Epithelial cell of proximal tubule (primary cell): ENCODE measurements around the gene PLXNA1. TPM values are rescaled to one million over a fixed set of nuclear protein-coding genes. Genes with fewer than 3 reads are reported as not detected.

Experiments used
- DNase-seq: peaks from one replicate; pipeline ENCODE4 v3.0.0-alpha.2; 2011; ENCODE audit warnings: low read depth
- H3K4me3 ChIP-seq: 2 replicates; pipeline ENCODE4 v1.5.1; 2011; ENCODE audit warnings: low read depth, mild to moderate bottlenecking, low read length
- total RNA-seq: library from RNA; depleted of rRNA; stranded (reverse); fragments of >200 nt; gene quantifications from 2 replicates; pipeline ENCODE4 v1.2.3, GENCODE V29; 2015
- TF ChIP-seq, protein P1 (sequence below): conservative IDR thresholded peaks from 2 replicates; pipeline ENCODE4 v1.5.1; 2012; ENCODE audit warnings: low read depth, mild to moderate bottlenecking, low read length

PLXNA1 gene
- total RNA-seq, 1 donor from 2014 or later: 35.5 TPM

DNA sequence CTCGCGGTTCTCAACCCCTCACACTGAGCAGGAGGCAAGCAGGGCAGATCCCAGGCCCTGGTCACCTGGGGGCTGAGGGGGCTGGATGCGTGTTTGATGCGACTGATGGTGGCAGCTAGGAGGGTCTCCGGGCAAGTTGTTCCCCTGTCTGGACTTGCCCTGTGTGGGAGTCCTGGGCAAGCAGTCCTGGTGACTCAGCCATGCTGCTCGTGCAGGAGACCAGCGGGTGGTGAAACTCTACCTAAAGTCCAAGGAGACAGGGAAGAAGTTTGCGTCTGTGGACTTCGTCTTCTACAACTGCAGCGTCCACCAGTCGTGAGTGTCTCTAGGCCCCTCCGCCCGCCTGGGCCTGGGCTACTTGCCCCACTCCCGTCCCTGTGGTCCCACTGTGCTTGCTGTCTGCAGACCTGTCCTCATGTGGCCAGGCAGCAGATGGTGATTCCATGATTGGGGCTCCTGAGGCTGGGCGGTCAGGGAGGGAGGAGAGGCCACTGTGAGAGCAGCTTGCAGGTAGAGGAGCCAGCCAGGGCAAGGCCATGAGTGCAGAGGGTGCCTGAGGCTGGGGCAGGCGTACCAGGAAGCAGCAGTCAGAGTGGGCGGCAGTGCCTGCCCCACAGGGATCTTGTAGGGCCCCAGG lies 23.1 kb downstream of the PLXNA1 start:
- DNase-seq: no peak
- TF ChIP-seq, protein P1, sequence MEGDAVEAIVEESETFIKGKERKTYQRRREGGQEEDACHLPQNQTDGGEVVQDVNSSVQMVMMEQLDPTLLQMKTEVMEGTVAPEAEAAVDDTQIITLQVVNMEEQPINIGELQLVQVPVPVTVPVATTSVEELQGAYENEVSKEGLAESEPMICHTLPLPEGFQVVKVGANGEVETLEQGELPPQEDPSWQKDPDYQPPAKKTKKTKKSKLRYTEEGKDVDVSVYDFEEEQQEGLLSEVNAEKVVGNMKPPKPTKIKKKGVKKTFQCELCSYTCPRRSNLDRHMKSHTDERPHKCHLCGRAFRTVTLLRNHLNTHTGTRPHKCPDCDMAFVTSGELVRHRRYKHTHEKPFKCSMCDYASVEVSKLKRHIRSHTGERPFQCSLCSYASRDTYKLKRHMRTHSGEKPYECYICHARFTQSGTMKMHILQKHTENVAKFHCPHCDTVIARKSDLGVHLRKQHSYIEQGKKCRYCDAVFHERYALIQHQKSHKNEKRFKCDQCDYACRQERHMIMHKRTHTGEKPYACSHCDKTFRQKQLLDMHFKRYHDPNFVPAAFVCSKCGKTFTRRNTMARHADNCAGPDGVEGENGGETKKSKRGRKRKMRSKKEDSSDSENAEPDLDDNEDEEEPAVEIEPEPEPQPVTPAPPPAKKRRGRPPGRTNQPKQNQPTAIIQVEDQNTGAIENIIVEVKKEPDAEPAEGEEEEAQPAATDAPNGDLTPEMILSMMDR: no peak
- H3K4me3 ChIP-seq: no peak overlapping the region

DNA sequence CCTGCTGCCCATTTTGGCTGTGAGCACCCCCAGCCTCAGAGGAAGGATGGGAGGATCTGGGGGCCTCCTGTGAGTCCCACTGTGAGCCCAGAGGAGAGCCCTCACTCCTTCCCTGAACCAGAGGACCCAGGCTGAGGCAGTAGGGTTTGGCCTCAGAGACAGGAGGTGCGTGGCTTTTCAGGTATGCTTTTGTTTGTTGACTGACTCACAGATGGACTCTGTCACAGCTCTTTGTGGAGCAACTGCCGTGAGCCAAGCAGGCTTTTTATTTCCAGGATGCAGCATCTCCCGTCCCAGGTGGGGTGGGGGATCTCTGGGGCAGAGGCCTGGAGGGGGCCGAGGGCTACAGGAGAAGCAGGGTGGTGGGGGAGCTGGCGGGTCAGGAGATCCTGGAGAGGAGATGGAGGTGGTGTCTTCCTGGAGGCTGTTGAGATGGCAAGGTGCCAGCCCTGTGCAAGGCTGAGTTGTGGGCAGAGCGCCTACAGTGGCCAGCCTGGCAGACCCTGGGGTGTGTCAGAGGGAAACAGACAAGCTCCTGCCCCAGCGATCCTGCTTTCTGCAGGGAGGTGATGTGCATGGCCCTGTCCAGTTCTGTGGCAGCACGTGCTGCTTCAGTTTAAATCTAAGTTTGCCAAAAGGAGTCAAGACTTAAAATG lies 24.0 kb downstream of the PLXNA1 start:
- DNase-seq: no peak
- no peak overlapping the region for H3K4me3 ChIP-seq
- TF ChIP-seq, protein P1: no peak

DNA sequence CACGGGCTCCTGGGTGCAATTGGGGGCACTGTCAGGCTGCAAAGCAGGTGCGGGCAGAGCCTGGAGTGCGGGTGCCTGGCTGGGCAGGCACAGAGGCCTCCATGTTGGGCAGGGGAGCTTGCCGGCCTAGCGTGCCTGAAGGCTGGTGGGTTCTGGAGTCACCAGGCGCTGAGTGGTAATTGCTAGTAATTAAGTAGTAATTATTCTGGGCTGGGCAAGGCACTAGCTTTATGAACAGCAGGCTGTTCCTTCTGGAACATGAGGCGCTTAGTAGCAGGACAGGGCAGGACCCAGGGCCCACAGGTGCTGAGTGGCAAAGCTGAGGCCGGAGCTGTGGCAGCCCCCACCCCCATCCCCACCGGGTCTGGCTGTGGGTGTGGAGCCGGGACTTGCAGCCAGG lies 25.3 kb downstream of the PLXNA1 start:
- DNase-seq: no peak
- TF ChIP-seq, protein P1: no peak
- no peak overlapping the region for H3K4me3 ChIP-seq

DNA sequence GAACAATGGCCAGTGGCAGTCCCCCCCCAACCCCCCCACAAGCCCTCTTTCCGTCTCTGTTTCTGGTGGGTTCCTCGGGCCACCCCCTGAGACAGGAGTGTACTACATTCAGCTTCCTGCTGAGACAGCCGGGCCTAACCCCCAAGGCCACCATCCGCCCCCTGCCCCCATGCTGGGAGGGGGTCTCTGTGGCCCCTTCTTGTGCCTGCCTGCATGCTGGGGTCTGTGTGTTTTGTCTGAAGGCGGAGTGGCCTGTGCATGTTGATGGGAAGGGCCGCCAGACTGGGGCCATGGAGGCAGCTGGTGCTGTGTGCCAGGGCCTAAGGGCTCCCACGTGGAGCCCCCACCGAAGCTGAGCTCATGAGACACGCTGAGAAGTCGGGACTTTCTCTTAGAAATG lies 26.6 kb downstream of the PLXNA1 start:
- no peak for DNase-seq
- no peak overlapping the region for H3K4me3 ChIP-seq
- TF ChIP-seq, protein P1: no peak

DNA sequence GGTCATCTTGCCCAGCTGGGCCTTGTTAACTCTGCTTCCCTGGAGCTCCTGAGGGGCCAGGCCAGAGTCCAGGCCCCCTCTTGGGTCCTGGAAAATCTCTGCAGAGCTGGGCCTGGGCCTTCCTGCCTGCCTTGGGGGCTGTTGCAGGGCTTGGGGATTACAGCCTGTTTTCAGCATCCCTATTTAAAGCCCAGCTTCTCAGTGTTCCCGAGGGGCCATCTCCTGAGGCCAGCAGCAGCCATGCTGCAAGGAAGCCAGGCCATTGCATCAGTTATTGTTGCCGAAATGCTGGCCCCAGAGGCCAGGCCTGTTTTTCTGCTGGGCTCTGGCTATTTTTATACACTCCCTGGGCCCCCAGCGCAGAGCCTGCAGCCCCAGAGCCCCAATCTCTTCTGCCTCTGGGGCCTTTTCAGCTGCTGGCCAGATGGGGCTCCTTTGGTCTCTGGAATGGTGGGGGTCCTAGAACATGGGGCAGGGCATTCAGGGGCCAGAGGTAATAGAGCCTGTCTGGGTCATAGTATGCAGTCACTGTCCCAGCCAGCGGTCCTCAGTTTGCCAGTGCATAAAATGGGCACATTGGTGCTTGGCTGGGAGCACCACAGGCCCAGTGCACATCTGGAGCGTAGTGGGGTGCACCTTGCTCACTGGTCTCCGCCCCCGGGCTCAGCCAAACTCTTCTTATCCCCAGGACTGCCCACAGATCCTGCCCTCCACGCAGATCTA lies 28.5 kb downstream of the PLXNA1 start:
- DNase-seq: no peak
- TF ChIP-seq, protein P1: no peak
- H3K4me3 ChIP-seq: no peak overlapping the region

DNA sequence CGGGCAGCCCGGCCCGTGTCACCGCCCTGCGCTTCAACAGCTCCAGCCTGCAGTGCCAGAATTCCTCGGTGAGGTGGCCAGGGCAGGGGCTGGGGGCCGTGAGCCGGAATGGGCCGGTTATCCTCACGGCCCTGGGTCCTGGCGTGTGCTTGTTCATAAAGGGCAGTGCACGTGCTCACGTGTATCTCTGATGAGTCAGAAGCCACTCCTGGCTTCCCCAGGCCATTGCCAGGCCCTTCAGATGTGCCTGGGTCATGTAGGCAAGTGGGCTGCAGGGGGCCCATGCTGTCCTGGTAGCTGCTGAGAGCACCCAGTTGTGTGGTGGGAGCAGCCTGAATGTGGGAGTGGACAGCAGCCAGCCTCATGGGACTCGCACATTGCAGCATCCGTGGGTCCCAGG lies 29.2 kb downstream of the PLXNA1 start:
- TF ChIP-seq, protein P1: no peak
- no peak for DNase-seq
- no peak overlapping the region for H3K4me3 ChIP-seq

DNA sequence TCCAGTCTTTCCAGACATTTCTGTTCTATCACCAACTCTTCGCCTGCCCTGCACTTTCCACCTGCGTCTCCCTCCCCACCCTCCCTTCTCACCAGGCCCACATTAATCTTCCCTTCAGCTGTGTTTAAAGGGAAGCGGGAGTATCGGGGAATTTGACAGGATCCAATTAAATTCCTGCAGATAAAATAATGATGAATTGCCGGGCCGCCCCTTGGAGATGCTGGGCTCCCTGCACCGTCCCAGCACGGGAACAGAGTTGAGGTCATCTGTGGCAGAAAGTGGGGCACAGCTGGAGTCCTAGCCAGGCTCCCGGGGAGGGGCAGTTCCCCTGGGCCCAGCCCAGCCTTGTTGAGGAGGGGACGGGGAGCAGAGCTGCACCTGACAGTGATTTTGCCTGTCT lies 30.3 kb downstream of the PLXNA1 start:
- H3K4me3 ChIP-seq: no peak overlapping the region
- DNase-seq: no peak
- TF ChIP-seq, protein P1: no peak
